Stimulated activated naive CD4-positive, alpha-beta T cell treated with Interleukin-2 at 50 U/mL for 16 hours (primary cell): ENCODE results near the gene MON2.

Source experiments
- DNase-seq: peaks from one replicate; lab custom pipeline; 2025; lab: John Stamatoyannopoulos, UW

MON2 gene

DNA sequence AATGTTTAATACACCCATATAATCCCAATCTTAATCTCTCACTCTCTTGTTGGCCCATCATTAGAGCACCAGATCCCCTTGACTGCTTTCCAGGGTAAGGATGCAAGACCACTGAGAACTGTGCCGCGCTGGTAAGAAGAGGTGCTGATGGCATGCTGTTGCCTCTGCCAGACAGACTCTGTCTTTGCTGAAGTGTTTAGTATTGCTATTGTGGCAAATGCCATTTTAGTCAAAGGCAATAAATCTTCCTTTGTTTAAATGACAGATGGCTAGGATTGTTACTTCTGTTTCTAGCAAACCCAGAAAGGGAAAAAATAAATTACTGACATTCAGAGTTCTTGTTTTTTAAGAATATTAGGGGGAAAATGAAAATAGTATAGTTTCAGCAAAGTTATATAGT, 152.3 kb downstream of the MON2 start:
- DNase-seq = no peak

DNA sequence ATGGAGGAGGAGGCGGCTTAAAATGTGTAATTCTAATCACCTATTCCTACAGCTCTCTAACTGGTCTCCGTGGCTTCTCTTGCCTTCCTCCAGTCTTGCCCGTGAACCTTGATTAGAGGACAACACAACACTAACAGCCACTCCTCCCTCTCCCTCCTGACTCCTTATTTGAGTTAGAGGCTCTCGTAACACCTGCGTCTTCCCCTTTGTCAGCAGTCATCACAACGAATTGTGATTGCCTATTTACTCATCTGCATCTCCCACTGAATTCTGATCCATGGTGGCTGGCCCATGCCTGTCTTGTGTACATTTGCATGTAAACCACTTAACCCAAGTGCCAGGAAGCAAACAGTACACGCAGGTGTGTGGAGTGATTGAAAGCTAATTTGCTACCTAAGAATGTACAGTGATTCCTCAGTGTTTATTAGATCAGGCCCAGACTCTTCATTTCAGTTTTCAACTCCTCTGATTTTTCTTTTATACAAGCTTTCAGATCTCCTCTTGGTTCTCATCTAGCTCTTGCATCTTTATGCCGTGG, 154.5 kb downstream of the MON2 start:
- no peak for DNase-seq

GRCh38 chr12:62622177-62622576, 155.6 kb downstream of the MON2 start:
- DNase-seq = no peak

- no peak for DNase-seq
Observed at GRCh38 chr12:62625228-62625627, 158.6 kb downstream of the MON2 start.

DNA sequence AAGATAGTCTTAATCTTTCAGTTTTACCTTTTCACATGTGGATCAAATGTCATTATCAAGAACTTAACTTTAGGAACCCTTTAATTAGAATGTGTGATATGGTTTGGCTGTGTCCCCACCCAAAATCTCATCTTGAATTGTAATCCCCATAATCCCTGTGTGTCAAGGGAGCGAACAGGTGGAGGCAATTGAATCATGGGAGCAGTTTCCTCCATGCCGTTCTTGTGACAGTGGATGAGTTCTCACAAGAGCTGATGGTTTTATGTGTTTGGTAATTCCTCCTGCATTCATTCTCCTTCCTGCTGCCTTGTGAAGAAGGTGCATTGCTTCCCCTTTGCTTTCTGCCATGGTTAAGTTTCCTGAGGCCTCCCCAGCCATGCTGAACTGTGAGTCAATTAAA, 160.6 kb downstream of the MON2 start:
- DNase-seq = no peak

DNA sequence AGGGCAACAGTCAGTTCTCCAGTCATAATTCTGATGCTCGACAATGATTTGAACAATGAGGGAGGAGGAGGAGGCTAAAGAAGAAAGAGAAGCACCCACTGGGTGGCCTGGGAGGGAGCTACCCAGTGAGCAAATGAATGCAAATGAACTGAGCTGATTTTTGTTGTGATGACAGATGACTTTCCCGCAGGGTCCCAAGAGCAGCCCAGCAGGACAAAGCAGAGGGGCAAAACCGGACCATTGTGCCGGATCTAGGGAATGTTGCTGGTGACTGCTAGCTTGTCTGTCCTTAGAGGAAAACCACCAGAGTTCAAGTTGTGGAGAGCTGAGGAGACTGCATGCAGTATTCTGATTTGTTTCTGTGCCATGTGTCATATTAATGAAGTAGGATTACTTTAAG, 162.8 kb downstream of the MON2 start:
- DNase-seq = no peak

GRCh38 chr12:62629971-62630739, 163.5 kb downstream of the MON2 start:
- no peak for DNase-seq

DNA sequence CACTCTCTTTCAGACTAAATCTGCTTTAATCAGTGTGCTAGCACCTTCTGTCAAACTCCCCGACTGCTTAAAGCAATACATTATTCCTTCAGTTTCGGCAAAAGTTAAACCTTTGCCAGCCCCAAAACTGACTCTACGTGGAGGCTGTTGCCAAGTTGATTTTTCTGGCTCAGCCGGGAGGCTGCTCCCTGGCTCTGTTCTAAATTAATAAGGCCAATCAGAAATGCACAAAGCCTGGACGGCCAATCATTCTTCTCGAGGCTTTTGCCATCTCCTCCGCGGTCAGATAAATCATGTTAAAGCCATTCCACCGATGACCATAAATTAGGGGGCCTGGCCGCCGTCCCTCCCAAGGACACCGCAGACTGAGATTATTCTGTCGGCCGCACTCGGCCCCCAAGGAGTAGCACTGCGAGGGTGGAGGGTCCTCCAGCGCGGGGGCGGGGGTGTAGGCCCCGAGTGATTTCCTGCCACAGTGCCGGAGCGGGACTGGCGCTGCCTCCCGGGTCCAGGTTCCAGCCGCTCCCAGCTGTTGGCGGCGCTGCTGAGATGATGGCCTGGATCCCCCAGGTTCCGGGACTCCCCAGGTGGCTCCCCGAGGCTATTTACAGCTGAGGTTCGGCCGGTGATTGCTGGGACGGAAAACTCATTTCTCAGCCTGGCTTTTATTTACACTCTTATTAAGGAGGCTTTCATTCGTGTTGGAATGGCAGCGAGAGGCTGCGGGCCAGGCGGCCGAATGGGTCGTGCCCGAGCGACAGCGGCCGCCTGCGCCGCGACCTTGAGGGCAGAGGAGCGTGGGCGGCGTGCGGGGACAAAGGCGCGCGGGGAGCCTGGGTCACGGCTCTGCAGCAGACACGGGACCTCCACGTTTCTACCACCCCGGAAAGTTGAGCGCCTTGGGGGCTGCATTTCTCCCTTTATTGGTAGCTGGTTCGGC, 165.1 kb downstream of the MON2 start:
- peak; percentile 2 for DNase-seq

DNA sequence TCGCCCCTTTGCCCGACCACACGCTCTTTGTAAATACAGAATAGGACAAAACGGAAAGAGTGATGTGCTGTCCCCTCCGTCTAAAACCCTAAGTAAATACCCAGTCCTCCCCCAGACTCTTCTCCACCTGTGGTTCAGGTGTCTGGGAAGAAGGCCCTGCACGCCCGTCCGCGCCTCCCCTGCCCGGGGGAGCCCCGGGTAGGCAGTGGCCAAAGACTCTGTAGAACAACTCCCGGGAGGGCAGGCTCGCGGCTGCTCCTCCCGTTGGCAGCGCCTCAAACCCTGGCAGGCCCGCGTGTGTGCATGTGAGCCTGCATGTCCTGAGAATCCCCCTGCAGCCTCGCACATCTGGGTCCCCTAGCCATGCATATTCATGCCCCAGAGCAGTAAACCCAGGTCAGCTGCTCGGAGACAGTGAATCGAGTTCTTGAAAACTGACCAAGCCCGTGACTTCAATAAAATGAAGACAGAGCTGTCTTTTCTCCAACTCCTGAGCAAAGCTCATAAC, 165.8 kb downstream of the MON2 start:
- DNase-seq = peak; percentile 3

DNA sequence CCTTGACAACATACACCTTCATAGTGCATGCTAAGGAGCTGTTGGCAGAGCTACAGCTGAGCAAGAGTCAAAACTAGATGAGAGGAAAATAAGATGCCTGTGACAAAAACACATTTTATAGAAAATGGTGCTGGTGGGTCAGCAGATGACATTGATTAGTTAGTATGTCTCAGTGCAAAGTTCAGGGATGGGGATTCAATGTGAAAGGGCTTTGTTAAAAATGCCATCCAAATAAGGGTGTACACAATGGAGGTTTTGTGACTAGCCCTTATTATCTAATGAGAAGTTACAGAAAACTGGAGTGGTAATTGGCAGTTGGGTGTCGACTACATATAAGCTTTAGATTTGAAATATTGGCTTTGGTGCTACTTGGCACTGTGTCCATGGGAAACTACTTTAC, 169.0 kb downstream of the MON2 start:
- DNase-seq = no peak

DNA sequence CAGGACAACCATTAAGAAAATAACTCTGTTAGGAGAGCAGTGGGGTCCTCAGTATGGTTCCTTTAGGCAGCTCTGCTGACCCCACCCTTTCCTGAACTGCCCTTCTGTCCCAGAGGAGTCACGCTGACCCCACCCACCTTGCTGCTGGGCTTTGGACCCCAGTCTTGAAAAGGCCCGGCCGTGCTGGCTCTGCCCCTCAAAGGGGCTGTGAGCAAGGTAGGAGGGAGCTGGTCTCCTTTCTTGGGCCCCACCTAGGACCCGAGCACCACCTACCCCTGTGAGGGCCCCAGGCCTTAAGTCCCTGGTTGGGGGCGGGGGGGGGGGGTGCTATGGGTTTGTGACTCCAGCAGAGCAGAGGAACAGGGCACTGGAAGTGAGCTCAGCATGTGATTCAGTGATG, 171.1 kb downstream of the MON2 start:
- no peak for DNase-seq

DNA sequence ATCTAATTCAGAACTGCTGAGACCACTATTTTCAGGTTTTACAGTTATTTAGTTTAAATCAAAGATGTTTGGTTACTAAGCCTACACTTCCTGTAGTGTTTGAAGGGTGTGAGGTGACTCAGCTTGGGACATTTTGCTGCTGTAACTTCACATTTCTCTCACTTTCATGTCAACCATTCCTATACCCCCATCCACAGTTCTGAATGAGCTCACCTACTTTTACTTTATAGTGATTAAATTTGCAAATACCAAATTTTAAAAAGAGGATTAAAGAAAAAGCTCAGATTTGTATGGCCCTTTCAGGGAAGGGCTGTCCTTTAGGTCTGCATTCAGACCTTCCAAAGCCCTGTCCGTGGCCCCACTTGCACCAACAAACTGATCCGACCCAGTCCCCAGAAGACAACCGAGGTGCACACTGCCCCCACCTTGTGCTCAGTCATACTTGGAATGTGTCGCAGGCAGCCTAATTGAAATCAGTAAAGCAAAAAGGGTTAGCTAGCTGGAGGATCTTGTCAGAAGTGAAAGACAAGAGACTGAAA, 174.4 kb downstream of the MON2 start:
- peak; percentile 31 for DNase-seq

DNA sequence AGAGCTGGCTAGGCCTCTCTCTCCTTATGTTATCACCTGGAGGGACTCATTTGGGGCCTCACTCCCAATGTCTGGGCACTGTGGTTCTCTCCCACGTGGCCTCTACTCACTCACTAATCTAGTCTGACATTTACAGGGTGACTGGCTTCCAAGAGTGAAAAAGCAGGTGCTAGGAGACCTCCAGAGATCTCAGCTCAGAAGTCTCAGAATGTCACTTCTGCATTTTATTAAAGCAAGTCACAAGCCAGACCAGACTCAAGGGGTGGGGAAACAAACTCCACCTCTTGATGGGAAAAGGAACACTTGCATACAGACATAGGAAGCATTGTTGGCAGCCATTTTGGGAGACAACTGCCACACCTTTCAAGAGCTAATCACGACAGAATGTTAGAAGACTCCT, 175.9 kb downstream of the MON2 start:
- no peak for DNase-seq

GRCh38 chr12:62643486-62643885, 176.9 kb downstream of the MON2 start:
- DNase-seq = no peak

GRCh38 chr12:62646566-62646965, 179.9 kb downstream of the MON2 start:
- DNase-seq = no peak

DNA sequence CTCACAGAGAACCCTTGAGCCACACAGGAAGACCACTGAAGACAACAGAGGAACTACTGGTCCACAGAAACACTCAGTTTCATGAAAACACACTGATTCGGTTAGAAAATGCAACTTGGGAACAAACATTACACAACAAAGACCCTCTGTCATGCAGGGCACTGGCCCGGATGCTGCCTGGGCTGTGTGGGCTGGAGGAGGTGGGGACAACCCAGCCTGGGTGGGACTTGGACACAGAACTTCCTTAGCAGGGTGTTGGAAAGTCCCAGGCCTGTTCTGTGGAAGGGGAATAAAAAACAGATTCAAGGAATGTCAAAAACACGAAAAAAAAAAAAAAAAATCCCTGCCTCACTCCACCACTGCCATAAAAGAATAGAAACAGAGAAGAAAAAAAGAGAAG, 181.0 kb downstream of the MON2 start:
- DNase-seq = no peak

DNA sequence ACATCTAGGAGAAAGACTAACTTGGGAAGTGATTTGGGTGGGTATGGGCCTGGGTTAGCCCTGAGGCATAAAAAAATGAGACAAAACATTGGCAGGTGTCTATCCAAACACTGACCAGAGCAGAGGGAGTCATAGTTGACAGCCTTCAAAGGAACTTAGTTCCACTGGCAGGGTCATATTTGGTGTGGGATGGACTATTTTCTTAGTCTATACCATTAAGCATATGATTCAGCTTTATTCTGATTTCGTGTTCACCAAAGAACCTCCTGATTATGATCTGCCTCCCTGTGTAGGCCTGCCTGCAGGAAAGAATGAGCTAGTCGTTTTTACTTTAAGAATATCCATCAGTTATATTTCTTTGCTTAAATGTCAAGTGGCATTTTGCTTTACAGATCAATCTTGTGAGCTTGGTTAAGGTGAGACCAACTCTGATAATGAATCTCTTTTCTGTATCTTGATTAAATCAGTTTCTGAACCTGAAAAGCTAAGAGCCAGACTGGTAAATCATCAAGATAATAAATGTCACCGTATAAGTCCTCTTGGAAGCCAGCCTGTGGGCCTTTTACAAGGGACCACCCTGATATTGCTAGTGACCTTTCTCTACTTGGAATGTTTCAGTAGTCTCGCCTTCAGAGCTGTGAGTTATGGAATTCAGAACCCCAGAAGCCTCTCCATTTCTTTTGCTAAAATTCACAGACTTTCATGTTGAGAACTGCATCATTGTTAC, 182.9 kb downstream of the MON2 start:
- DNase-seq = no peak
